ENCODE measurements around the gene CST5.

DNA sequence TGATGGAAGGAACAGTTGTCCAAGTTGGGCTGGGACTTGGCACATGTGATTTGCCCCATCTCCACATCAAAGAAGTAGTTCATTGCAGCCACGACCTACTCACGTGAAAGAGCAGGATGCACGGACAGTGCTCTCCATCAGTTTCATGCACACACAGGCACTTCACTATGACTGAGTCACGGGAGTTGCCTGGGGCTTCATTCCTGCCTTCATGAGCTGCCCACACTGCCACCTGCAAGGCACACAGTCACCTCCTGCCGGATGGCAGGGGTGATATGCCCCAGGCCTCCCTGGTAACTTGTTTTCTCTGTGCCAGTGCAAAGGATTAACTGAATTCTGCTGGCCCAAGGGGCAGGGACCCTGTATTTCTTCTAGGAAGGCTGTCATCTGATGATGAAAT is 22.8 kb downstream of the CST5 start:
- TF ChIP-seq, protein P1, sequence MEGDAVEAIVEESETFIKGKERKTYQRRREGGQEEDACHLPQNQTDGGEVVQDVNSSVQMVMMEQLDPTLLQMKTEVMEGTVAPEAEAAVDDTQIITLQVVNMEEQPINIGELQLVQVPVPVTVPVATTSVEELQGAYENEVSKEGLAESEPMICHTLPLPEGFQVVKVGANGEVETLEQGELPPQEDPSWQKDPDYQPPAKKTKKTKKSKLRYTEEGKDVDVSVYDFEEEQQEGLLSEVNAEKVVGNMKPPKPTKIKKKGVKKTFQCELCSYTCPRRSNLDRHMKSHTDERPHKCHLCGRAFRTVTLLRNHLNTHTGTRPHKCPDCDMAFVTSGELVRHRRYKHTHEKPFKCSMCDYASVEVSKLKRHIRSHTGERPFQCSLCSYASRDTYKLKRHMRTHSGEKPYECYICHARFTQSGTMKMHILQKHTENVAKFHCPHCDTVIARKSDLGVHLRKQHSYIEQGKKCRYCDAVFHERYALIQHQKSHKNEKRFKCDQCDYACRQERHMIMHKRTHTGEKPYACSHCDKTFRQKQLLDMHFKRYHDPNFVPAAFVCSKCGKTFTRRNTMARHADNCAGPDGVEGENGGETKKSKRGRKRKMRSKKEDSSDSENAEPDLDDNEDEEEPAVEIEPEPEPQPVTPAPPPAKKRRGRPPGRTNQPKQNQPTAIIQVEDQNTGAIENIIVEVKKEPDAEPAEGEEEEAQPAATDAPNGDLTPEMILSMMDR (conservative IDR thresholded peaks at IDR 0.05; ENCODE audit: low read length), result no peak
- no peak for TF ChIP-seq EZH2phosphoT487 (IDR thresholded peaks at IDR 0.05; ENCODE audit: borderline replicate concordance, low read depth, low read length)

Measured in OCI-LY7 (cell line).